ENCODE results near the gene ZNF609.
"Not testable (repeated sequence)": the region's sequence is repeated elsewhere in the genome, so short reads cannot be mapped to it uniquely, and the experiment has no call there.

Gene ZNF609

GRCh38 chr15:64629063-64629462 is 168.7 kb downstream of the ZNF609 start:
- DNase-seq = no peak

- DNase-seq = no peak
These were observed 170.2 kb downstream of the ZNF609 start for GRCh38 chr15:64630396-64631107.

- not testable (repeated sequence) for DNase-seq
These were observed 172.3 kb downstream of the ZNF609 start for GRCh38 chr15:64632639-64633038.

- DNase-seq = no peak
These were observed 173.0 kb downstream of the ZNF609 start for GRCh38 chr15:64633332-64633731.

- no peak for DNase-seq
These were observed 173.6 kb downstream of the ZNF609 start for GRCh38 chr15:64634027-64634426.

- peak; percentile 48 for DNase-seq
These were observed 174.5 kb downstream of the ZNF609 start for GRCh38 chr15:64634576-64635498.

- no peak for DNase-seq
These were observed 175.4 kb downstream of the ZNF609 start for GRCh38 chr15:64635499-64636495.

- DNase-seq = no peak
These were observed 176.2 kb downstream of the ZNF609 start for GRCh38 chr15:64636556-64636955.

GRCh38 chr15:64637412-64637811 is 177.0 kb downstream of the ZNF609 start:
- no peak for DNase-seq

GRCh38 chr15:64639744-64640143 is 179.4 kb downstream of the ZNF609 start:
- DNase-seq = not testable (repeated sequence)

GRCh38 chr15:64640146-64640871 is 179.9 kb downstream of the ZNF609 start:
- DNase-seq = no peak

GRCh38 chr15:64642875-64643274 is 182.5 kb downstream of the ZNF609 start:
- DNase-seq = no peak

GRCh38 chr15:64643685-64644084 is 183.3 kb downstream of the ZNF609 start:
- no peak for DNase-seq

- not testable (repeated sequence) for DNase-seq
These were observed 184.4 kb downstream of the ZNF609 start for GRCh38 chr15:64644811-64645210.

- DNase-seq = no peak
These were observed 185.6 kb downstream of the ZNF609 start for GRCh38 chr15:64645995-64646394.

GRCh38 chr15:64647367-64647766 is 187.0 kb downstream of the ZNF609 start:
- DNase-seq = no peak

GRCh38 chr15:64650552-64650951 is 190.2 kb downstream of the ZNF609 start:
- no peak for DNase-seq

GRCh38 chr15:64651601-64652191 is 191.3 kb downstream of the ZNF609 start:
- no peak for DNase-seq

- no peak for DNase-seq
These were observed 193.4 kb downstream of the ZNF609 start for GRCh38 chr15:64653757-64654156.

- DNase-seq = no peak
These were observed 196.1 kb downstream of the ZNF609 start for GRCh38 chr15:64656508-64656907.

GRCh38 chr15:64665179-64665578 is 204.8 kb downstream of the ZNF609 start:
- DNase-seq = no peak

- no peak for DNase-seq
These were observed 207.4 kb downstream of the ZNF609 start for GRCh38 chr15:64667736-64668161.

All from NCI-H1048 (cell line).